Parietal lobe (tissue), 1 donor: Measurements from ENCODE around the gene MPC1L. TPM values are rescaled to one million over a fixed set of nuclear protein-coding genes. Genes with fewer than 3 reads are reported as not detected.

Source experiments
- total RNA-seq: library from RNA; depleted of rRNA; stranded (reverse); fragments of >200 nt; gene quantifications from one replicate; pipeline ENCODE4 v1.2.3, GENCODE V29; 2014

MPC1L gene
- not detected for total RNA-seq

GRCh38 chrX:40623139-40623536 lies at the start of gene MPC1L:
Gene MPC1L, plus strand, starts transcription at chrX:40623428. Its CDS starts 138 bp downstream, at chrX:40623566.

GRCh38 chrX:40580537-40581335 lies 42.5 kb upstream of the MPC1L start, which contains the start of gene ATP6AP2:
Gene ATP6AP2, plus strand, starts transcription at chrX:40580970. Its CDS starts 96 bp downstream, at chrX:40581066.

GRCh38 chrX:40647307-40648197 lies 24.3 kb downstream of the MPC1L start, which contains the start of gene CXorf38:
Gene CXorf38, minus strand, starts transcription at chrX:40647561. Its CDS starts 41 bp downstream, at chrX:40647520.

Other genes starting within 250 kb of the MPC1L start
- 102 TPM for gene ATP6AP2, start 42.5 kb upstream of the MPC1L start, total RNA-seq
- gene CXorf38, start 24.1 kb downstream of the MPC1L start, total RNA-seq = 10.6 TPM
- 77.6 TPM for gene MED14, start 112.1 kb downstream of the MPC1L start, total RNA-seq